Measurements from ENCODE around the gene SIAH2.

- TF ChIP-seq RAD21 (IDR thresholded peaks at IDR 0.05; ENCODE audit: low read length), result no peak
- TF ChIP-seq YY1 (IDR thresholded peaks at IDR 0.05; ENCODE audit: low read depth), result no peak
- TF ChIP-seq RFX5 (IDR thresholded peaks at IDR 0.05; ENCODE audit: low read length), result no peak
- TF ChIP-seq POLR2AphosphoS5 (IDR thresholded peaks at IDR 0.05; ENCODE audit: low read depth, low read length), result no peak
- TF ChIP-seq CTCF (IDR thresholded peaks at IDR 0.05), result no peak
- no peak for TF ChIP-seq ZBTB33 (IDR thresholded peaks at IDR 0.05; ENCODE audit: borderline replicate concordance, low read depth)
- no peak for TF ChIP-seq MAX (IDR thresholded peaks at IDR 0.05; ENCODE audit: low read depth)
- no peak for TF ChIP-seq GABPA (IDR thresholded peaks at IDR 0.05; ENCODE audit: low read depth)
- TF ChIP-seq MEF2A (IDR thresholded peaks at IDR 0.05; ENCODE audit: borderline replicate concordance, low read depth), result no peak
- no peak for TF ChIP-seq FOXJ3 (CRISPR knock-in tag; IDR thresholded peaks at IDR 0.05)
- TF ChIP-seq EZH2phosphoT487 (IDR thresholded peaks at IDR 0.05; ENCODE audit: borderline replicate concordance, low read depth), result no peak
- no peak for TF ChIP-seq NRF1 (IDR thresholded peaks at IDR 0.05; ENCODE audit: low read depth, low read length)
These were observed 37.4 kb downstream of the SIAH2 start for GRCh38 chr3:150725548-150725947.
